Tibial artery (tissue), 4 donors: ENCODE measurements around the gene UCHL5.

Experiments used
- DNase-seq, 2 donors: peaks; one replicate each; pipeline ENCODE4 v3.0.0-alpha.2; 2019
- H3K27ac ChIP-seq, 2 donors: fragments of 200-600 bp; sonication (generic) in 1 of 2; 1 replicate in 1 of 2; 2 replicates in 1 of 2; pipeline ENCODE4 v1.5.1; 2018 to 2019; ENCODE audit warnings: mild to moderate bottlenecking in 1 of 2
- H3K27me3 ChIP-seq, 2 donors: fragments of 200-600 bp; sonication (generic) in 1 of 2; one replicate each; pipeline versions ENCODE4 v1.5.1 to v1.6.0; 2016 to 2019
- H3K36me3 ChIP-seq, 3 donors: fragments of 200-600 bp; sonication (generic) in 2 of 3; one replicate each; pipeline ENCODE4 v1.5.1; 2016 to 2019; ENCODE audit warnings: mild to moderate bottlenecking in 2 of 3
- H3K4me1 ChIP-seq, 4 donors: fragments of 200-600 bp; sonication (generic) in 2 of 4; 1 replicate in 3 of 4; 2 replicates in 1 of 4; pipeline ENCODE4 v1.5.1; 2016 to 2019
- H3K4me3 ChIP-seq, 2 donors: fragments of 200-600 bp; sonication (generic) in 1 of 2; 1 replicate in 1 of 2; 2 replicates in 1 of 2; pipeline ENCODE4 v1.5.1; 2018 to 2019; ENCODE audit warnings: mild to moderate bottlenecking in 2 of 2
- H3K9me3 ChIP-seq, 3 donors: fragments of 200-600 bp; sonication (generic) in 1 of 3; one replicate each; pipeline ENCODE4 v1.5.1; 2016 to 2019
- intact Hi-C: fragments of 100-400 bp; cut with DNase I; formaldehyde crosslinking; loops from one replicate; pipeline ENCODE4 v1.15.0; 2023; ENCODE audit warnings: low total_unique reads
- TF ChIP-seq, protein P1 (sequence below), 2 experiments: fragments of 200-600 bp in 1 of 2; fragments of 450-650 bp in 1 of 2; IDR thresholded peaks; one replicate each; pipeline ENCODE4 v1.5.1; 2017 to 2019; ENCODE audit warnings: antibody characterized with exemption in 2 of 2, mild to moderate bottlenecking in 1 of 2, moderate library complexity in 1 of 2

Gene UCHL5

GRCh38 chr1:193031431-193031830, 27.7 kb downstream of the UCHL5 start:
- Histone ChIP-seq H3K4me3 (no peak overlapping the region), H3K36me3 (peaks cover 13 to 20% (median 18%) of the 10 kb centered on the region in 3 donors), H3K27ac (no peak overlapping the region), H3K27me3 (no peaks in the 10 kb centered on the region), H3K9me3 (no peaks in the 10 kb centered on the region), H3K4me1 (no peaks in the 10 kb centered on the region)
- DNase-seq: no peak
- intact Hi-C loops: no loop called here
- TF ChIP-seq, protein P1, sequence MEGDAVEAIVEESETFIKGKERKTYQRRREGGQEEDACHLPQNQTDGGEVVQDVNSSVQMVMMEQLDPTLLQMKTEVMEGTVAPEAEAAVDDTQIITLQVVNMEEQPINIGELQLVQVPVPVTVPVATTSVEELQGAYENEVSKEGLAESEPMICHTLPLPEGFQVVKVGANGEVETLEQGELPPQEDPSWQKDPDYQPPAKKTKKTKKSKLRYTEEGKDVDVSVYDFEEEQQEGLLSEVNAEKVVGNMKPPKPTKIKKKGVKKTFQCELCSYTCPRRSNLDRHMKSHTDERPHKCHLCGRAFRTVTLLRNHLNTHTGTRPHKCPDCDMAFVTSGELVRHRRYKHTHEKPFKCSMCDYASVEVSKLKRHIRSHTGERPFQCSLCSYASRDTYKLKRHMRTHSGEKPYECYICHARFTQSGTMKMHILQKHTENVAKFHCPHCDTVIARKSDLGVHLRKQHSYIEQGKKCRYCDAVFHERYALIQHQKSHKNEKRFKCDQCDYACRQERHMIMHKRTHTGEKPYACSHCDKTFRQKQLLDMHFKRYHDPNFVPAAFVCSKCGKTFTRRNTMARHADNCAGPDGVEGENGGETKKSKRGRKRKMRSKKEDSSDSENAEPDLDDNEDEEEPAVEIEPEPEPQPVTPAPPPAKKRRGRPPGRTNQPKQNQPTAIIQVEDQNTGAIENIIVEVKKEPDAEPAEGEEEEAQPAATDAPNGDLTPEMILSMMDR (IDR thresholded peaks at IDR 0.05): no peak

DNA sequence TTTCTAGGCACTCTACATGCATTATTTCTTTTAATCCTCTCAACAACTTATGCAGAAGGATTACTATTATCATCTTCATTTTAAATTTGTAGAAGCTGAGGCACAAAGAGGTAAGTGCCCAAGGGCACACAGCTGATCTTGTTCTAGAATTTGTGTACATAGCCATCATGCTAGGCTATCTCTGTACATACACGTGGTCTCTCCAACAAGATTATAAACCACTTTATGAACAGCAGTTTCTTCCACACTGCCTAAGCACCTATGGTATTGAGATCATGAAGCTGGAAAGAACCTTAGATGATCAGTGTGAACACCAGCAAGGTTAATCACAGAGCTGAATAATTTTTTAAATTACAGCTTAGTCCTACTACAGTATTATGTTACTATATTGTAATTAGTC, 28.9 kb downstream of the UCHL5 start:
- Histone ChIP-seq H3K27me3 (no peaks in the 10 kb centered on the region), H3K36me3 (peaks cover 18 to 23% (median 20%) of the 10 kb centered on the region in 3 donors), H3K27ac (no peak overlapping the region), H3K4me3 (no peak overlapping the region), H3K4me1 (no peaks in the 10 kb centered on the region), H3K9me3 (no peaks in the 10 kb centered on the region)
- no peak for DNase-seq
- intact Hi-C loops: no loop called here
- TF ChIP-seq, protein P1 (IDR thresholded peaks at IDR 0.05): no peak

DNA sequence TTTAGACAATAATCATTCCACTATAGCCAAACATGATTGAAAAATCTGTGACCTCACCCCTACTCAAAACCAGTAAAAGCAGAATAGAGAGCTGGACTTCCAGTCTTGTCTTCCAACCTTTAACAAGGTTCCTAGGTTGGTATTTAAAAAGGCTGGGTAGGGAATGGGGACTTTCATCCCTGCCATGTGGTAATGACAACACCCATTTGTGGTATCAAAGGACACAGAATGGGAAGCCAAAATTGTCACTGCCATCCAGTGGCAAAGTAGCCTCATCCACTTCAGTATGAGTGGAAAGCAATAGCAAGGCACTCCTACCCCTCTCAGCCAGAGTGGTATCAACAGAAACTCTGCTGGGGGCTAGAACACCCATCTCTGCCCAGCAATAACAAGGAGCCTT, 33.9 kb downstream of the UCHL5 start:
- intact Hi-C loops: no loop called here
- Histone ChIP-seq H3K36me3 (peaks cover 18 to 50% (median 20%) of the 10 kb centered on the region in 3 donors), H3K9me3 (no peaks in the 10 kb centered on the region), H3K27me3 (no peaks in the 10 kb centered on the region), H3K4me1 (no peaks in the 10 kb centered on the region), H3K4me3 (no peak overlapping the region), H3K27ac (no peak overlapping the region)
- no peak for DNase-seq
- TF ChIP-seq, protein P1 (IDR thresholded peaks at IDR 0.05): no peak

DNA sequence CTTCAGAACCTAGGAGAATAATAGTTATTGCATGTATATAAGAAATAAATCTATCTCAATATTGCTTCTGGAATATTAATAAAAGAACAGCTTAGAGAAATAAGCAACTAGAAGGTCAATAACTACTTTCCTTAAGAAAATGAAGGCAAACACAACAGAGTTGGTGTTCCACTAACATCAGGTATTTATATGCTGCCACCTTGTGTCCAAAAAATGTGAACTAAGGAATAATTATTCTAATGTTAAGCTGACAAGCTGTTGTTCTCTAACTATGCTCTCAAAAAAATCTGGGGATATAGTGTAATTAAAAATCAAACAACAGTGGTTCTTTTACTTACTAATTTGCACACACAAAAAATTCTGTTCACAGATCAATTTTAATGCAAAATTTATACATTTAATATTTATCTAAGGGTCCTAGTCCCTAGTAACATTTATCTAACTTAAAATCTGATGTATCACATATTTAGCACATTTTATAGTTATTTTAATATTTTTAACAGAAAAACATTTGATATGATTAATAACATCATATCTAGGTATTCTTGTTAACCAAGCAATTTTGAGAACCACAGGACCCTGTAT, 39.6 kb downstream of the UCHL5 start:
- Histone ChIP-seq H3K4me1 (peaks cover 0 to 2% (median 0%) of the 10 kb centered on the region in 4 donors), H3K27ac (no peak overlapping the region), H3K27me3 (no peaks in the 10 kb centered on the region), H3K36me3 (peaks cover 0 to 22% (median 0%) of the 10 kb centered on the region in 3 donors), H3K9me3 (no peaks in the 10 kb centered on the region), H3K4me3 (no peak overlapping the region)
- intact Hi-C loops: loop anchor here (2.0 to 5.0 kb wide), 2 partner anchors 215 to 547 kb away; no protein-coding TSS in a partner anchor
- TF ChIP-seq, protein P1 (IDR thresholded peaks at IDR 0.05): peak; percentile 60 to 63
- DNase-seq: no peak

DNA sequence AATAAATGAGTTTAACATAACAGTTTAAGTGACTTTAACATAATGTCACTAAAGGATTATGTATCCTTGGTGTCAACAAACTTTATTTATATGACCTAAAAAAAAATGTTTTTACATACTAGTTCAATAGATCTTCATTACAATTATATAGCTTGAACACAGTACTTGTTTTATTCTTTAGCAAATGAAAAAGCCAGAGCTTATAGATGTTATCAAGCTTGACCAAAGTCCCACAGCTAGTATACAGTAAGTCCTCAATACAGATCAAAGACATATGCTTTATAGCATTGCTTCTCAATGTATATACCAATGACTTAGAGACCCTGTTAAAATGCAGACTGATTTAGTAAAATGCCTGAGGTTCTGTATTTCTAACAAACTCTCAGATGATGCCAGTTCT, 42.4 kb downstream of the UCHL5 start:
- H3K27ac ChIP-seq: no peak overlapping the region
- peaks cover 0 to 25% (median 1%) of the 10 kb centered on the region in 4 donors for H3K4me1 ChIP-seq
- TF ChIP-seq, protein P1 (IDR thresholded peaks at IDR 0.05): no peak
- no peaks in the 10 kb centered on the region for H3K27me3 ChIP-seq
- no peak for DNase-seq
- intact Hi-C loops: loop anchor here (5.0 kb wide), 1 partner anchor 544 kb away; no protein-coding TSS in a partner anchor
- no peak overlapping the region for H3K4me3 ChIP-seq
- no peaks in the 10 kb centered on the region for H3K9me3 ChIP-seq
- peaks cover 0 to 7% (median 0%) of the 10 kb centered on the region in 3 donors for H3K36me3 ChIP-seq
